ENCODE measurements around the gene SORCS2.

DNA sequence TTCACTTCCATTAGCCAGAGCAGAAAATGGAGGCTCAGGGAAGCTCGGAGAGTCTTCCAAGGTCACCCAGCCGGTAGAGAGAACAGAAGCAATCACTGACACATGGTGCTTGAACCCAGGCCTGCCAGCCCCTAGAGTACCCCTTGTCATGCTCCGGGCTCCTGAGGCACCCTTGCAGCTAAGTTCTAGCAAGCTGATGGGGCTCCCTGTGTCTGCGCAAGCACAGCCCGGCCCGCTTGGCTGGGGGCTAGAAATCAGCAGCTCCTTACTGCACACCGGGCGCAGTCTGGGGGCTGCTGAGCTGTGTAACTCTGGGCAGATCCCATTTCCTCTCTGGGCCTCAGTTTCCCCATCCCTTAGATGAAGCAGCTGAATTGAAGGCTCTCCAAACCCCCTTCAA, 344.5 kb downstream of the SORCS2 start:
- no peak for TF ChIP-seq PHF8 (conservative IDR thresholded peaks at IDR 0.05; ENCODE audit: low read depth, low read length)
- TF ChIP-seq, protein P1, sequence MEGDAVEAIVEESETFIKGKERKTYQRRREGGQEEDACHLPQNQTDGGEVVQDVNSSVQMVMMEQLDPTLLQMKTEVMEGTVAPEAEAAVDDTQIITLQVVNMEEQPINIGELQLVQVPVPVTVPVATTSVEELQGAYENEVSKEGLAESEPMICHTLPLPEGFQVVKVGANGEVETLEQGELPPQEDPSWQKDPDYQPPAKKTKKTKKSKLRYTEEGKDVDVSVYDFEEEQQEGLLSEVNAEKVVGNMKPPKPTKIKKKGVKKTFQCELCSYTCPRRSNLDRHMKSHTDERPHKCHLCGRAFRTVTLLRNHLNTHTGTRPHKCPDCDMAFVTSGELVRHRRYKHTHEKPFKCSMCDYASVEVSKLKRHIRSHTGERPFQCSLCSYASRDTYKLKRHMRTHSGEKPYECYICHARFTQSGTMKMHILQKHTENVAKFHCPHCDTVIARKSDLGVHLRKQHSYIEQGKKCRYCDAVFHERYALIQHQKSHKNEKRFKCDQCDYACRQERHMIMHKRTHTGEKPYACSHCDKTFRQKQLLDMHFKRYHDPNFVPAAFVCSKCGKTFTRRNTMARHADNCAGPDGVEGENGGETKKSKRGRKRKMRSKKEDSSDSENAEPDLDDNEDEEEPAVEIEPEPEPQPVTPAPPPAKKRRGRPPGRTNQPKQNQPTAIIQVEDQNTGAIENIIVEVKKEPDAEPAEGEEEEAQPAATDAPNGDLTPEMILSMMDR (IDR thresholded peaks at IDR 0.05; ENCODE audit: control extremely low read depth in 1 of 3, insufficient read depth in 1 of 3, low read depth in 1 of 3, low read length in 3 of 3): no peak
- no peak for TF ChIP-seq CREB1 (IDR thresholded peaks at IDR 0.05)
- TF ChIP-seq SIRT6 (IDR thresholded peaks at IDR 0.05; ENCODE audit: low read length): no peak
- no peak for TF ChIP-seq EZH2 (IDR thresholded peaks at IDR 0.05; ENCODE audit: low read depth, low read length, severe bottlenecking)
- no peak for TF ChIP-seq SP1 (IDR thresholded peaks at IDR 0.05; ENCODE audit: low read depth, low read length)
- no peak for TF ChIP-seq RFX5 (IDR thresholded peaks at IDR 0.05; ENCODE audit: borderline replicate concordance, low read depth, low read length)
- TF ChIP-seq NRF1 (IDR thresholded peaks at IDR 0.05; ENCODE audit: low read depth, low read length): no peak
- TF ChIP-seq, protein P2, sequence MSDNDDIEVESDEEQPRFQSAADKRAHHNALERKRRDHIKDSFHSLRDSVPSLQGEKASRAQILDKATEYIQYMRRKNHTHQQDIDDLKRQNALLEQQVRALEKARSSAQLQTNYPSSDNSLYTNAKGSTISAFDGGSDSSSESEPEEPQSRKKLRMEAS (IDR thresholded peaks at IDR 0.05): no peak
- no peak for TF ChIP-seq HDAC2 (IDR thresholded peaks at IDR 0.05; ENCODE audit: borderline replicate concordance in 1 of 2, low read depth in 2 of 2, low read length in 2 of 2)
- TF ChIP-seq GTF2F1 (IDR thresholded peaks at IDR 0.05; ENCODE audit: borderline replicate concordance, low read depth, low read length): no peak
- TF ChIP-seq POLR2A (IDR thresholded peaks at IDR 0.05; ENCODE audit: control extremely low read depth in 1 of 2, low read depth in 2 of 2, low read length in 2 of 2): no peak
- no peak for TF ChIP-seq BRCA1 (IDR thresholded peaks at IDR 0.05; ENCODE audit: low read depth, low read length)
